ENCODE results near the gene DCP2. TPM values are rescaled to one million over a fixed set of nuclear protein-coding genes. Genes with fewer than 3 reads are reported as not detected.

The DCP2 gene
- total and polyA plus RNA-seq, 7 donors, result 5.5 to 26.8 (median 18.1) TPM

DNA sequence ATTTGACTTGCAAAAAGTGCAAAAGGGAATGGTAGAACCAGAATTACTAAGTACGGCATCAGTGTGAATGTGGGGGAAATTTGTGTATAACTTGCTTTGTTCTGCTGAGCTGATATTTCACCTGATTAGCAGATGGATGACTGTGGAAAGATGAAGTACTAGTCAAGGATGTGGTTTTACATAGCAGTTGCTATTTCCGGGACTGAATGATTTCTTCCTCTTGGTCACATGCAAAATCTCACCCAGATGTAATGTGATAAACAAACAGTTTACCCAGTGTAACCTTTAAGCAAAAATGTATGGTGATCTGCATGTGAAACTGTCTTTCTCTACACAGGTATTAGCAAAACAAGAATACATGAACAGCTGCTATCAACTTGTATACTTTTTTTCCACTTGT is 46.1 kb downstream of the DCP2 start:
- Histone ChIP-seq H3K4me1 (no peaks in the 10 kb centered on the region), H3K27ac (no peak overlapping the region), H3K9me3 (no peaks in the 10 kb centered on the region), H3K27me3 (no peaks in the 10 kb centered on the region), H3K36me3 (peaks cover 0 to 28% (median 0%) of the 10 kb centered on the region in 4 donors), H3K4me3 (no peak overlapping the region)
- no peak for TF ChIP-seq POLR2AphosphoS5 (IDR thresholded peaks at IDR 0.05)
- no peak for TF ChIP-seq EP300 (IDR thresholded peaks at IDR 0.05)
- TF ChIP-seq, protein P1, sequence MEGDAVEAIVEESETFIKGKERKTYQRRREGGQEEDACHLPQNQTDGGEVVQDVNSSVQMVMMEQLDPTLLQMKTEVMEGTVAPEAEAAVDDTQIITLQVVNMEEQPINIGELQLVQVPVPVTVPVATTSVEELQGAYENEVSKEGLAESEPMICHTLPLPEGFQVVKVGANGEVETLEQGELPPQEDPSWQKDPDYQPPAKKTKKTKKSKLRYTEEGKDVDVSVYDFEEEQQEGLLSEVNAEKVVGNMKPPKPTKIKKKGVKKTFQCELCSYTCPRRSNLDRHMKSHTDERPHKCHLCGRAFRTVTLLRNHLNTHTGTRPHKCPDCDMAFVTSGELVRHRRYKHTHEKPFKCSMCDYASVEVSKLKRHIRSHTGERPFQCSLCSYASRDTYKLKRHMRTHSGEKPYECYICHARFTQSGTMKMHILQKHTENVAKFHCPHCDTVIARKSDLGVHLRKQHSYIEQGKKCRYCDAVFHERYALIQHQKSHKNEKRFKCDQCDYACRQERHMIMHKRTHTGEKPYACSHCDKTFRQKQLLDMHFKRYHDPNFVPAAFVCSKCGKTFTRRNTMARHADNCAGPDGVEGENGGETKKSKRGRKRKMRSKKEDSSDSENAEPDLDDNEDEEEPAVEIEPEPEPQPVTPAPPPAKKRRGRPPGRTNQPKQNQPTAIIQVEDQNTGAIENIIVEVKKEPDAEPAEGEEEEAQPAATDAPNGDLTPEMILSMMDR (IDR thresholded peaks at IDR 0.05), result no peak
- no peak for TF ChIP-seq POLR2A (IDR thresholded peaks at IDR 0.05)
- 33 to 74% methylated on average over 2 of the region's 2 CpGs for WGBS, 2 donors
- intact Hi-C loops (cut with DNase I), result no loop called here
- no peak for DNase-seq

DNA sequence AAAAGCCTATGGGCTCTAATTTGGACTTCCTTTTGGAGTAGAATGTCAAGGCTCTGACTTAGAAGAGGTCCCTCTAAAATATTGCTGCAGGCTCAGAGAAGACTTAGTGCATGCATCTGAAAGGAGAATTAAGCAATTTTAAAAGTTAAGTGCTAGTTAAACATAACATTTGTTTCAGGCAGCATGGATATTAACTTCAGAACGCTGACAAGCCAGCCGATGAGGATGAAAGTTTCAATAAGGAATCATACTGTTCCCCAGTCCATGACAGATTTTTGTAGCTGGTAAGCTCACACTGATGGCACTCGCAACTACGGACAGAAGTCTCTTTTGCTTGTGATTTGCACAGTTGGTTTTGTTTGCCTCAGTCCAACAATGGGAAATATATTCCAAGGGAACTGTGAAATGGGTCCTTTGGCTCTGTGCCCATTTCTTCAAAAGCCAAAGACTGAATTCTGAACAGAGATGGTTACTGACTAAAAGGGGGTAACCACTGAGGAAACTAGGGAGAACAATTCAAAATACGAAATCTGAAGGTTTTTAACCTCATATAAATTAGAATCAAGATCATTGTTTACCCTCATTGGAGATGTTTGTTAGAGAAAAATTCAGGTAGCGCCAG is 47.6 kb downstream of the DCP2 start:
- WGBS, 2 donors, result 87 to 94% methylated on average over 6 of the region's 6 CpGs

DNA sequence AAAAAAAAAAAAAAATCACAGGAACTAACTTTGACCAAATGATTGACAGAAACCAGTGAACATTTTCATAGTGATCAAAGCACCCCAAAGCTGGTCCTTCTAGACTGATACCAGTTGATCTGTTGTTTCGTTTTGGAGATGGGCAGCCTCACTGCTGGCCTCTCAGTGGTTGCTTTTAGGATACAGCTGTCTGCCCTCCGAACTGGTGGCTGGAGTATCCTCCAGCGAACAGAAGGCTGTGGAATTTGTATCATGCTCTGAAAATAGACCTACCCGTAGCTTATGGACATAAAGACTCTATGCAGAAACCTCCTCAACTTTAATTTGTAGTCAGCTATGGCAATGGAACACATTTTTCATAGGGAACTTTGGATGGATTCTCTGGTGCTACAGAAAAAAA is 49.0 kb downstream of the DCP2 start:
- intact Hi-C loops (cut with DNase I), result no loop called here
- Histone ChIP-seq H3K27ac (no peak overlapping the region), H3K36me3 (peaks cover 0 to 34% (median 0%) of the 10 kb centered on the region in 4 donors), H3K9me3 (no peaks in the 10 kb centered on the region), H3K27me3 (no peaks in the 10 kb centered on the region), H3K4me3 (no peak overlapping the region), H3K4me1 (no peaks in the 10 kb centered on the region)
- WGBS, 2 donors, result 91 to 94% methylated on average over 4 of the region's 4 CpGs
- TF ChIP-seq POLR2A (IDR thresholded peaks at IDR 0.05), result no peak
- TF ChIP-seq, protein P1 (IDR thresholded peaks at IDR 0.05), result no peak
- TF ChIP-seq POLR2AphosphoS5 (IDR thresholded peaks at IDR 0.05), result no peak
- no peak for TF ChIP-seq EP300 (IDR thresholded peaks at IDR 0.05)
- no peak for DNase-seq

More for the DNA sequence above, 47.6 kb downstream of the DCP2 start:
- Histone ChIP-seq H3K27me3 (no peaks in the 10 kb centered on the region), H3K9me3 (no peaks in the 10 kb centered on the region), H3K4me3 (no peak overlapping the region), H3K4me1 (no peaks in the 10 kb centered on the region), H3K27ac (no peak overlapping the region), H3K36me3 (peaks cover 0 to 34% (median 0%) of the 10 kb centered on the region in 4 donors)
- intact Hi-C loops (cut with DNase I), result no loop called here
- no peak for TF ChIP-seq POLR2AphosphoS5 (IDR thresholded peaks at IDR 0.05)
- TF ChIP-seq EP300 (IDR thresholded peaks at IDR 0.05), result no peak
- no peak for TF ChIP-seq POLR2A (IDR thresholded peaks at IDR 0.05)
- TF ChIP-seq, protein P1 (IDR thresholded peaks at IDR 0.05), result no peak
- no peak for DNase-seq

DNA sequence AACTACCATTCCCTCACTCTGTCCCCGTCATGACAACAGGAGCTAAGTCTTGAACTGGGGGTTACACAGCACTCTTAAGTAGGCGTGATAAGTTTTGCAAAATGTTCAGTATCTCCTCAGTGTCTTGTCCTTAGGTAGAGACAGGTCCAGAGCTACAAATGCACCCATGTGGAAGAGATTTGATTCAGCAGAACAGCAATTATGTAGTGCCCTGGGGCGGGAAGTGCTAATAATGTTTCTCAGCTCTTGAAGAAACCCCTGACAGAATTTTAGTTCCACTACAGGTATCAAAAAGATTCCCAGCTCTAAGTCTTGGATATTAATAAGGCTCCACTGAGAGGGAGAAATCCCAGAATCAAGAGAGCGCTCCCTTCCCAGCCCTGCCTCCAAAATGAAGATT is 49.6 kb downstream of the DCP2 start:
- Histone ChIP-seq H3K27ac (no peak overlapping the region), H3K9me3 (no peaks in the 10 kb centered on the region), H3K4me1 (no peaks in the 10 kb centered on the region), H3K36me3 (peaks cover 0 to 34% (median 0%) of the 10 kb centered on the region in 4 donors), H3K27me3 (no peaks in the 10 kb centered on the region), H3K4me3 (no peak overlapping the region)
- 96% methylated on average over 4 of the region's 4 CpGs for WGBS, 2 donors
- intact Hi-C loops (cut with DNase I), result no loop called here
- no peak for DNase-seq
- no peak for TF ChIP-seq POLR2AphosphoS5 (IDR thresholded peaks at IDR 0.05)
- TF ChIP-seq, protein P1 (IDR thresholded peaks at IDR 0.05), result no peak
- TF ChIP-seq POLR2A (IDR thresholded peaks at IDR 0.05), result no peak
- no peak for TF ChIP-seq EP300 (IDR thresholded peaks at IDR 0.05)

DNA sequence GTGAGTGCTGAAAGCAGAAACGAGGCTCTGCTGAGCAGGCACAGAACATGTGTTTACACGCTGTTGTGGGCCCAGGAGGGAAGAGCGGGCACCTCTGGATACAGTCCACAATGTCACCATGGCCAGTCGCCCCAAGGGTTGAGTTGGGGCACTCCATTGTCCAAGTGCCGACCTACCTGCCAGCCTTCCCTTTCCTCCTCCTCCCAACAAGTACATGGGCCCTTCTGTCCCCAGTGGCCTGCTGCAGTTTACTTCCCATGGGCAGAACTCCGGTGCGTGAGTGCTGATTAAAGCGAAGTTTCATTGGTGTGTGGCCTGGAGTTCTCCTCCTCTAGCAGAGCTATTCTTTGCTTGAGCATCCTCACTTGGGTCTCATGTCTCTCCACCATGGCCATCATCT is 50.4 kb downstream of the DCP2 start:
- Histone ChIP-seq H3K27ac (no peak overlapping the region), H3K36me3 (peaks cover 0 to 34% (median 0%) of the 10 kb centered on the region in 4 donors), H3K4me1 (no peaks in the 10 kb centered on the region), H3K9me3 (no peaks in the 10 kb centered on the region), H3K27me3 (no peaks in the 10 kb centered on the region), H3K4me3 (no peak overlapping the region)
- TF ChIP-seq POLR2A (IDR thresholded peaks at IDR 0.05) (no peak), EP300 (IDR thresholded peaks at IDR 0.05) (no peak), POLR2AphosphoS5 (IDR thresholded peaks at IDR 0.05) (no peak)
- TF ChIP-seq, protein P1 (IDR thresholded peaks at IDR 0.05), result no peak
- 83 to 90% methylated on average over 8 of the region's 8 CpGs for WGBS, 2 donors
- intact Hi-C loops (cut with DNase I), result no loop called here
- DNase-seq, result no peak
